GM19372 (cell line): Measurements from ENCODE around the gene B4GALNT4.
"Not testable (repeated sequence)": the region's sequence is repeated elsewhere in the genome, so short reads cannot be mapped to it uniquely, and the experiment has no call there.

ENCODE experiments used
- ATAC-seq: cut with Tn5 transposase; IDR thresholded peaks from one replicate; pipeline ENCODE4 v1.9.1; 2021; ENCODE audit warnings: mild to moderate bottlenecking, low read depth, moderate library complexity; ENCODE audit not compliant: unreplicated experiment

The B4GALNT4 gene, protein sequence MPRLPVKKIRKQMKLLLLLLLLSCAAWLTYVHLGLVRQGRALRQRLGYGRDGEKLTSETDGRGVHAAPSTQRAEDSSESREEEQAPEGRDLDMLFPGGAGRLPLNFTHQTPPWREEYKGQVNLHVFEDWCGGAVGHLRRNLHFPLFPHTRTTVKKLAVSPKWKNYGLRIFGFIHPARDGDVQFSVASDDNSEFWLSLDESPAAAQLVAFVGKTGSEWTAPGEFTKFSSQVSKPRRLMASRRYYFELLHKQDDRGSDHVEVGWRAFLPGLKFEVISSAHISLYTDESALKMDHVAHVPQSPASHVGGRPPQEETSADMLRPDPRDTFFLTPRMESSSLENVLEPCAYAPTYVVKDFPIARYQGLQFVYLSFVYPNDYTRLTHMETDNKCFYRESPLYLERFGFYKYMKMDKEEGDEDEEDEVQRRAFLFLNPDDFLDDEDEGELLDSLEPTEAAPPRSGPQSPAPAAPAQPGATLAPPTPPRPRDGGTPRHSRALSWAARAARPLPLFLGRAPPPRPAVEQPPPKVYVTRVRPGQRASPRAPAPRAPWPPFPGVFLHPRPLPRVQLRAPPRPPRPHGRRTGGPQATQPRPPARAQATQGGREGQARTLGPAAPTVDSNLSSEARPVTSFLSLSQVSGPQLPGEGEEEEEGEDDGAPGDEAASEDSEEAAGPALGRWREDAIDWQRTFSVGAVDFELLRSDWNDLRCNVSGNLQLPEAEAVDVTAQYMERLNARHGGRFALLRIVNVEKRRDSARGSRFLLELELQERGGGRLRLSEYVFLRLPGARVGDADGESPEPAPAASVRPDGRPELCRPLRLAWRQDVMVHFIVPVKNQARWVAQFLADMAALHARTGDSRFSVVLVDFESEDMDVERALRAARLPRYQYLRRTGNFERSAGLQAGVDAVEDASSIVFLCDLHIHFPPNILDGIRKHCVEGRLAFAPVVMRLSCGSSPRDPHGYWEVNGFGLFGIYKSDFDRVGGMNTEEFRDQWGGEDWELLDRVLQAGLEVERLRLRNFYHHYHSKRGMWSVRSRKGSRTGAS

DNA sequence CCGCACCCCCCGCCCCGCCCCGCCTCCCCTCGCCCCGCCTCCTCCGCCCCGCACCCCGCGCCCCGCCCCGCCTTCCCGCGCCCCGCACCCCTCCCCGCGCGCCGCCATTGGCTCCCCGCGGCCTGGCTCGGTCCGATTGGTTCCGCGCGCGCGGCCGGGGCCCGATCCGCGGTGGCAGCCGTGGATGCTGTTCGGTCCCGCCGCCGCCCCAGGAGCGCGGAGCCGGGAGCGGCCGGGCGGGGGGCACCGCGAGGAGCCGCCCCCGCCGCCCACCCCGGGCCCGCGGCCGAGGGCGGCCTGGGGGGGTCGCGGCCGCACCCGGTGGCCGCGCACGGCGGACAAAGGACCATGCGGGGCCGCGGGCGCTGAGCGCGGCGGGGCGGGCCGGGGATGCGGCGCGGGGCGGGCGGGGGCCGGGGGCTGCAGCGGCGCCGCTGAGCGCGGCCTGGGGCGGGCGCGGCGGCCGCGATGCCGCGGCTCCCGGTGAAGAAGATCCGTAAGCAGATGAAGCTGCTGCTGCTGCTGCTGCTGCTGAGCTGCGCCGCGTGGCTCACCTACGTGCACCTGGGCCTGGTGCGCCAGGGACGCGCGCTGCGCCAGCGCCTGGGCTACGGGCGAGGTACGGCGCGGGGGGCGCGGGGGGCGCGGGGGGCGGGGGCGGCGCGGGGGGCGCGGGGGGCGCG is at the start of gene B4GALNT4:
TSS of gene B4GALNT4 (plus strand) at position 164 of the 683 bp plus-strand sequence. CDS start at position 469, 305 bp downstream.
- ATAC-seq = no peak

DNA sequence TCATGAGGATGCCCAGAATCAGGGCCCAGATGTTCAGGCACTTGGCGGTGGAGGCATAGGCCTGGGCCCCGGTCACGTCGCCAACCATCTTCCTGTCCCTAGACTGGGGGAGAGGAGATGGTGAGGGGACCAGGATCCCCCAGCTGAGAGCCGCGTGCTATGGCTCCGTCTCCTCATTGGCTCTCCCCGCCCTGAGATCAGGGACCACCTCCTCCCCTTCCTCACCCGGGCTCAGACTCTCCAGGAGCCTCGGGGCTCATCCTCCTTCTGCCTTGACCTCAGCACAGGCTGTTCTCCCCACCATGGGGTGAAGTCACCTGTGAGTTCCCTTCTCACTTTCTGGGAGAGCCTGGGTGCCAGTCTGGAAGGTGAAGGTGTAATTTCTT is 49.4 kb upstream of the B4GALNT4 start:
- not testable (repeated sequence) for ATAC-seq

DNA sequence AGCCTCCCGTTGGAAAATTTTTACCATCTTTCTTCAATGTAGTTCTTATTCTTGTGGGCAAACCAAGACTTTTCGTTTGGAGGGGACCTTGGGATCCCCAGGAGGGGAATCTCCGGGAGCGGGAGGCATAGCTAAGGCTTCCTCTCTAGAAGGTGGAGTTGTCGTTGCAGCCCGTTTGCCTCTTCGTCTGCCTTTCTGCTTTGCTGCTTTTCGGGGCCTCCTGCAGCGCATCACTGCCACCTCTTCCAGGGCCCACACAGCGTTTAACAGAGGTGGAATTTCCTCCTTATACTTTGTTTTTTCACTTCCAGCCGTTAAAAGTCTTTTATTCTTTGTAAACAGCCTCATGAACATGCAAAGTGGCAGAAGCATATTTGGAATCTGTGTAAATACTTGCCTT is 45.1 kb upstream of the B4GALNT4 start:
- ATAC-seq = no peak

DNA sequence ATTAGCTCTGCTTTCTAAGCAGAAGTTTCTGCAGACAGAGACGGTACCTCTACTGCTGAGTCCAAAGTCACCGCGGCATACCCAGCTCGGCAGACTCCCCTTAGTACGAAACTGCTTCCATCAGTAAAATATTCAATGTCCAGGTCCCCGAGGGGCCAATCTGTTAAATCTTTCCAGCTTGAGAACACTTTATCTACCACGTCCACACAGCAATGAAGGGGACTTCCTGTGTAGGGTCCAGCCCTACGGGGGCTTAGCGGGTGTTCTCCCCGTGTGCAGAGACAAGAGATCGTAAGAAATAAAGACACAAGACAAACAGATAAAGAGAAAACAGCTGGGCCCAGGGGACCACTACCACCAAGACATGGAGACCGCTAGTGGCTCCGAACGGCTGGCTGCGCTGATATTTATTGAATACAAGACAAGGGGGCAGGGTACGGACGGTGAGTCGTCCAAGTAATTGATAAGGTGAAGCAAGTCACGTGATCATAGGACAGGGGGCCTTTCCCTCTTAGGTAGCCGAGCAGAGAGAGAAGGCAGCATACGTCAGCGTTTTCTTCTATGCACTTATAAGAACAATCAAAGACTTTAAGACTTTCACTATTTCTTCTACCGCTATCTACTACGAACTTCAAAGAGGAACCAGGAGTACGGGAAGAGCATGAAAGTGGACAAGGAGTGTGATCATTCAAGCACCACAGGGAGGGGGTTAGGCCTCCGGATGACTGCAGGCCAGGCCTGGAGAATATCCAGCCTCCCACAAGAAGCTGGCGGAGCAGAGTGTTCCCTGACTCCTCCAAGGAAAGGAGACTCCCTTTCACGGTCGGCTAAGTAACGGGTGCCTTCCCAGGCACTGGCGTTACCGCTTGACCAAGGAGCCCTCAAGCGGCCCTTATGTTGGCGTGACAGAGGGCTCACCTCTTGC is 44.4 kb upstream of the B4GALNT4 start:
- ATAC-seq = not testable (repeated sequence)

DNA sequence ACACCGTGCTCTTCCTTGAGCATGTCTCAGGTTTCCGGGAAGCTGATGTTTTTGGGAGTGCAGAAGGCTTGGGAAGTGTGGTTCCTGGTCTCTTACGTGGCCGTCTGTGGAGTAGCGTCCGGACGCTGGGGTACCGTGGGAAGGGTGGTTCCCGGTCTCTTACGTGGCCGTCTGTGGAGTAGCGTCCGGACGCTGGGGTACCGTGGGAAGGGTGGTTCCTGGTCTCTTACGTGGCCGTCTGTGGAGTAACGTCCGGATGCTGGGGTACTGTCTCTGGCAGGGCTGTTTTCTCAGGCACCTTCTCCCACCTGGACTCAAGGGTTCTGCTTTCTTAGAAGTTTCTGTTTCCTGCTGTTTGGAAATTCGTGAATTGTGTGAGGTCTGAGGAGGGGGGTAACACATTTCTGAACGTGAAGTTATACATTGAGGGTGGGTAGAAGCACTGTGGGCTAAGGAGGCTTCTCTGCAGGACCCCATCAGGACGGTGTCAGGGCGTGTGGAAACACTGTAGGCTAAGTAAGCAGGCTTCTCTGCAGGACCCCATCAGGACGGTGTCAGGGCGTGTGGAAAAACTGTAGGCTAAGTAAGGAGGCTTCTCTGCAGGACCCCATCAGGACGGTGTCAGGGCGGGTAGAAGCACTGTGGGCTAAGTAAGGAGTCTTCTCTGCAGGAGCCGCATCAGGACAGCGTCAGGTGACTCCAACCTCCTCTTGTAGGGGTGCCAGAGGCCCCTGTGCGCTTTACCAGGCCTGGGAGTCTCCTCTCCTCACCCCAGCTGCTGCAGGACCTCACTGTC is 43.3 kb upstream of the B4GALNT4 start:
- ATAC-seq = no peak

DNA sequence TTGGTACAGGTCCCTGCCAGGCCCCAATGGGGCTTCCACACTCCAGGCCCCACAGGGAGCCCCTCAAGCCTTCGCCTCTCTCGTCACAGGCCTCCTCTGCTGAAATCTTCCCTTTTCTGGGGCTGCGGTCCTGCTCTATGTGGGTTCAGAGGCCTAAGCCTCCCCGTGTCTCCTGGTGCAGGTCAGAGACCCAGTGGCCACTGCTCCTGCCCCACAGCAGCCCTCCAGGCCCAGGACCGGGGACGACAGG is 42.8 kb upstream of the B4GALNT4 start:
- peak; percentile 16 for ATAC-seq

DNA sequence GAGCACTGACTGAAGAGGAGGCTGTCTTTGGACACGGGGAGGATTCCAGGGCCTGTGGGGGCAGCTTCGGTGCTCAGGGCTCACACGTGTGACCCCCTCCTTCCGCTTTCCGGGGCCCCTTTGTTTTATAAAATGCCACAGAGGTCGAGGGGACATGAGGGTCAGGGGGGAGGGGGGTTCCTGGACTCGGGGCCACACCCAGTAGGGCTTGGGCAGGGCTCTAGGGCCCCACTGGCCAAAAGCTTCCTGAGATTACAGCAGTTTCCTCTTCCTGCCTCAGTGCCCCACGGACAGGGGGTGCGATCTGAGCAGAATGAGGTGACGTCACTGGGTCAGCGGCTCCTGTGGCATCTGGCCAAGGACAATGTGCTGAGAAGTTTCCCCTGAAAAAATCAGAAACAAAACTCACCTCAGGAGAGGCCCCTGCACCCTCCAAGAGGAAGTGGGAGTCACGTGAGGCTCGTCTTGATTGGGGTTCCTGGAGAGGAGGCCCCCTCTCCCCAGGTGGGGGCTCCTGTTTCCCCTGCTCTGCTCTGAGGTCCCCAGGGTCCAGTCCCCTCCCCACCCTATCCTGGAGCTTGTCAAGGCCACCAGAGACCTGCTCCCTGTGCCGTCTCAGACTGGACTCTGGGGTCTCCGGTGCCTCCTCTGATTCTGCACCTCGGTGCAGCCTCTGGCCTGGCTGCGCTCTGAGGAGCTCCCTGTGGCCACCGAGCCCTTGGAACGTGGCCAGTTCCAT is 42.3 kb upstream of the B4GALNT4 start:
- ATAC-seq = peak; percentile 56

- ATAC-seq = no peak
Observed at GRCh38 chr11:327581-327923, 41.7 kb upstream of the B4GALNT4 start.

GRCh38 chr11:328012-328411 is 41.3 kb upstream of the B4GALNT4 start:
- ATAC-seq = no peak

DNA sequence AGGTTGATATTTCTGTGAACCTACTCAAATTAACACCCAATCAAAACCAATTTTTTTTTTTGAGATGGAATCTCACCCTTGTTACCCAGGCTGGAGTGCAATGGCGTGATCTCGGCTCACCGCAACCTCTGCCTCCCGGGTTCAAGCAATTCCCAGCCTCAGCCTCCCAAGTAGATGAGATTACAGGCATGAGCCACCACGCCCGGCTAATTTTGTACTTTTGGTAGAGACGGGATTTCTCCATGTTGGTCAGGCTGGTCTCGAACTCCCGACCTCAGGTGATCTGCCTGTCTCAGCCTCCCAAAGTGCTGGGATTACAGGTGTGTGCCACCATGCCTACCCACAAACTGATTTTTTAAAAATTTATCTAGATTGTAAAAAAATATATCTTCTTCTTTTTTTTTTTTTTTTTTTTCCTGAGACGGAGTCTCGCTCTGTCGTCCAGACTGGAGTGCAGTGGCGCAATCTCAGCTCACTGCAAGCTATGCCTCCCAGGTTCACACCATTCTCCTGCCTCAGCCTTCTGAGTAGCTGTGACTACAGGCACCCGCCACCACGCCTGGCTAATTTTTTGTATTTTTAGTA is 40.7 kb upstream of the B4GALNT4 start:
- ATAC-seq = not testable (repeated sequence)

DNA sequence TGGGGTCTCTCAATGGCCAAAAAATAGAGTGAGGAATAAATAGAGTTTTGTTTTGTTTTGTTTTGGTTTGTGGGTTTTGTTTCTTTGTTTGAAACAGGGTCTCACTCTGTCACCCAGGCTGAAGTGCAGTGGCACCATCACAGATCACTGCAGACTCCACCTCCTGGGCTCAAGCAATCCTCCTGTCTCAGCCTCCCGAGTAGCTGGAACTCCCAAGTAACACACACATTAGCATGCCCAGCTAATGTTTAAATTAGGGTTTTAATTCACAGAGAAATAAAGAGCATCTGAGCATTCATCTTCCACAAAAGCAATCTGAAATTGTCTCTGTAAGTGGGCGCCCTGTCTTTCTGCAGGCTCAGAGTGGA is 39.4 kb upstream of the B4GALNT4 start:
- no peak for ATAC-seq

DNA sequence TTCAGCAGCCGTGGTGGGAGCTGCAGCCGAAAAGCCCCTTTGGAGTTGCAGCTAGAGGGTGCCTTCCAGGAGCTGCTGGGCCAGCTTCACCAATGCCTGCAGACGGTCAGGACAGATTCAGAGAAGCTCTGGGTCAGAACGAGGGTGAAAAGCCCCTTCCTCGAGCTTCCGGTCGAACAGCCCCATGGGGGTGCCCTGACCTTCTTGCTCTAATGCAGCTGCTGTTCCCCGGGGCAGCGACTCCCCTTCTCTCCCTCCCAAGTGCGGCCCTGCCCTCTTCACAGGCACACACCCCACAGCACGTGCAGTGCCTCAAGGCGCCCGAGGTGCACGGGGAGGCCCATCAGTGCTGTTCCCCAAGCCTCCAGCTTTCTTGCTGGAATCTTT is 39.0 kb upstream of the B4GALNT4 start:
- no peak for ATAC-seq

GRCh38 chr11:330694-331357 is 38.5 kb upstream of the B4GALNT4 start:
- ATAC-seq = no peak

DNA sequence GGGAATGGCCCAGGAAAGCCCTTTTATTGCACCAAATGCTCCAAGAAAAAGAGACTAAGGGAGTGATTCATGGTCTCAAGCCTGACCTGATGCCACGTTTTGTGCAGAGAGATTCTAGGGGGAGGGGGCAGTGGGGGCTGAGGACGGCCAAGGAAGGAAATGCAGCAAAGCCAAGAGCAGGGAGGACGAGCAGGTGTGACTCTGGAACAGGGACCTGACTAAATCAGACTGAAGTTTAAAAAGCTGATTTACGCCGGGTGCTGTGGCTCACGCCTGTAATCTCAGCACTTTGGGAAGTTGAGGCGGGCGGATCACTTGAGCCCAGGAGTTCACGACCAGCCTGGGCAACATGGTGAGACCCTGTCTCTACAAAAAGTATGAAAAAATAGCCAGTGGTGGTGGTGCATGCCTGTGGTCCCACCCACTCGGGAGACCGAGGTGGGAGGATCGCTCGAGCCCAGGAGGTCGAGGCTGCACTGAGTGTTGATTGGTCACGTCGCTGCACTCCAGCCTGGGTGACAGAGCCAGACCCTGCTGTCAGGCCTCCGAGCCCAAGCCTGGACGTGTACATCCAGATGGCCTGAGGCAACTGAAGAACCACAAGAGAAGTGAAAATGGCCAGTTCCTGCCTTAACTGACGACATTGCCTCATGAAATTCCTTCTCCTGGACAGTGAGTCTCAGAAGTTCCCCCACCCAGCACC is 37.8 kb upstream of the B4GALNT4 start:
- ATAC-seq = no peak

DNA sequence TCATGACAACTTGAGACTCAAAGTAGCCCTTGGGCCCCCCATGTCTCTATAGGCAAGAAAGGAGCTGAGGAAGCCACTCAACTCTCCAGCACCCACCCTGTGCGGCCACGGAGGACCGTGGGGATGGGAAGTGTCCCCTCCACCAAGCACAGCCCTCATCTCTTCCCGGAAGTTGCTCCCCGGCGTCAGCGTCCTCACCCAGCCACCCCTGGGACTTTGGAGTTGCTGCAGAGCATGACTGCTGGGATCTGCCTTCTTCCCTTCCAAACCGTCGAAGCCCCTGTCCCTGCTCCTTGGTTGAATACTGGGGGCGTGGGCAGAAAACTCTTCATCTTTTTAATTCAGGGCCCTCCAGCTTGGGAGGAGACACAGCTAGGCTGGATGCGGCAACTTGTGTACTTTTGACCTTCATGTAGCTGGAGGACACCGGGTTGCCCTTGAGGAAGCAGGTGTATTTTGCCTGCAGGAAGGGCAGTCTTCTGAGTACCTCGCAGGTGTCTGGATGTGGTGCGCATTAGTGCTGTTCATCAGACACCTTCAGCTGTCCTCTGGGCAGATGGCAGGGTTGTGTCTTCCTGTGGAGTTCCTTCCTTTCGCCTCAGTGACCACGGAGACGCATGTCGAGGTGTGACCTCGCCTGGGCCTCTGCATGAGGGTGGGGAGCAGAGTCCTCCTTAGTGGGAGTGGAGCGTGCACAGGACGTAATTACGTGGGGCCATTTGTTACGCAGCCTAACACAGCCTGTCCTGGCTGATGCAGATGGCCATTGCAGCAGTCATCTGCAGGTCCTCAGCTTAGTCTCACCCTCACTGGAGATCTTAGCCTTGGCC is 36.4 kb upstream of the B4GALNT4 start:
- no peak for ATAC-seq

GRCh38 chr11:333616-334263 is 35.6 kb upstream of the B4GALNT4 start:
- not testable (repeated sequence) for ATAC-seq
